ENCODE measurements around the gene LUM. TPM values are rescaled to one million over a fixed set of nuclear protein-coding genes. Genes with fewer than 3 reads are reported as not detected.

Gene LUM
- total RNA-seq: 282 and 1,471 TPM in 2 replicates

DNA sequence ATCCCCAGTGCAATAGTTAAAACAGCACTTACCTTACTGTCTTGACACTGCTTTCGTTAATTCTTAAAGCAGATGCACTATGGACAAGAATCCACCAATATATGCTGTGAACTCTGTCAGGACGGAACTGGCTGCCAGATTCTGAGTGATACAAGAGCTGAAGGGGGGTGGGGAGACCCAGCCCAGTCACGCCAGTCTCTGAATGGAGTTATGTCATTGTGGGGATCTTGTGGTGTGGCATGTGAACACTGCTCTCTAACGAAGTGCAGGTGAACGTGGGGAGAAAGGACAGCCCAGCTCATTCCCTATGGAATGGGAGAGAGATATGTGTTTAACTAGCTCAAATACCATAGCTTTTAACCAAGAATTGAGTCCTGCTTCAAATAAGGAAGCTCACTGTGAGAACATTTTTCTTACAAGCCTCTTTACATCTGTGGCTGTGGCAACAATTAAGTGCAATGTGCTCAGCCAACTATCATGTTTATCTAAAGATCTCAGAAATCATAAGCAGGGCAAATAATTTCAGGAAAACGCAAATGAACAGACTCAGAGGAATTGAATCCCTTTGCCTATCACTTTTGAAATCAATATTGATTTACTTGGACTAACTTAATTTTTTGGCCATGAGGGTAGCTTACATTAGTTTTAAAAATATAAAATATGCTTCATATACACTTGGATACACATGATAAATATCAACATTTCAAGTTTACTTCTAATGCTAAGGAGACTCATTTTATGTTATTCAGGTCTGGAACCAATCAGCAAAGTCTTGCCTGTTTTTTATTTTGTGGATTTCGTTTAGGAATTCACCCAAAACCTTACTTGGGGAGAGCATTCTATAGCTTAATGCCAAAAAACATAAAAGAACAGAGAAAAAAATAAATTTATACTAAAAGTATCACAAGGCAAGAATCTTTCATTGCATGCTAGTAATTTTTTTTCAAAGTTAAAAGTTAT, at the start of gene LUM:
LUM (minus strand) TSS at position 129 of the 960 bp plus-strand sequence. CDS start 2,515 bp downstream, outside the sequence.

GRCh38 chr12:91057368-91058165, 53.7 kb downstream of the LUM start, which contains the start of gene KERA:
Gene KERA, minus strand, starts transcription at chr12:91058024. Its CDS starts 1,743 bp downstream, at chr12:91056281.

Other genes with a start within 250 kb of the LUM start
- gene CCER1, start 156.3 kb downstream of the LUM start, total RNA-seq: not detected in 2 replicates
- gene EPYC, start 106.5 kb downstream of the LUM start, total RNA-seq: not detected in 2 replicates
- gene KERA, start 53.5 kb downstream of the LUM start, total RNA-seq: not detected in 2 replicates
- 27.7 and 87.6 TPM in 2 replicates for gene DCN, start 71.3 kb upstream of the LUM start, total RNA-seq

Measured in placental epithelial cell (primary cell).